ENCODE measurements around the gene MYL6B.

- TF ChIP-seq CTCF (IDR thresholded peaks at IDR 0.05) (no peak), POLR2A (IDR thresholded peaks at IDR 0.05) (no peak)
Measured at GRCh38 chr12:56154246-56154771, 1.9 kb downstream of the MYL6B start.

Data from thyroid gland (tissue), 4 donors.